Measurements from ENCODE around the gene SYNPR.
A peak's percentile ranks its signal among the peaks of the same experiment; 100 is the strongest.

SYNPR gene

DNA sequence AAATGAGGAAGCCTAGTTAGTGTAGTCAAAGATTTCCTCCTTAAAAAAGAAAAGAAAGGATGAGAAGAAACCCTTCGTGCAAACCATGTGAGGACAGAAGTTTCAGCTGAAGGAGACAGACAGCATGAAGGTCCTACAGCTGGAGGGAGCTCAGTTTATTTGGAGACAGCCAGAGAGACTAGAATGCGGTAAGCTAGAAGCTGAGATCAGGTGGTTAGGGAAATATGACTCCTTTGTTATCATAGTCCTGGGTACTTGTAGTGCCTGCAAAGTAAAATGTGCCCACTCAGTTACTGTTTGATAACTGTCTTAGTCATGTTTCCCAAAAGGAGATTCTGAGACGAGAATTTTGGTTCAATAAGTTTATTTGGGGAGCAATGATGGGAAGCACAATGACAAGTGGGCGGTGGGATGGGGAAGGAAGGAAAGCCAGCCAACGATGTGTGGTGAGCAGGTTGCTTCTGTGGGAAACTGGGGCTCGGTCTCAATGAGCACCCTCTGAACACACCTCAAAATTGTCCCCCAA lies 195.6 kb downstream of the SYNPR start:
- DNase-seq (ENCODE audit: low spot score) = no peak

DNA sequence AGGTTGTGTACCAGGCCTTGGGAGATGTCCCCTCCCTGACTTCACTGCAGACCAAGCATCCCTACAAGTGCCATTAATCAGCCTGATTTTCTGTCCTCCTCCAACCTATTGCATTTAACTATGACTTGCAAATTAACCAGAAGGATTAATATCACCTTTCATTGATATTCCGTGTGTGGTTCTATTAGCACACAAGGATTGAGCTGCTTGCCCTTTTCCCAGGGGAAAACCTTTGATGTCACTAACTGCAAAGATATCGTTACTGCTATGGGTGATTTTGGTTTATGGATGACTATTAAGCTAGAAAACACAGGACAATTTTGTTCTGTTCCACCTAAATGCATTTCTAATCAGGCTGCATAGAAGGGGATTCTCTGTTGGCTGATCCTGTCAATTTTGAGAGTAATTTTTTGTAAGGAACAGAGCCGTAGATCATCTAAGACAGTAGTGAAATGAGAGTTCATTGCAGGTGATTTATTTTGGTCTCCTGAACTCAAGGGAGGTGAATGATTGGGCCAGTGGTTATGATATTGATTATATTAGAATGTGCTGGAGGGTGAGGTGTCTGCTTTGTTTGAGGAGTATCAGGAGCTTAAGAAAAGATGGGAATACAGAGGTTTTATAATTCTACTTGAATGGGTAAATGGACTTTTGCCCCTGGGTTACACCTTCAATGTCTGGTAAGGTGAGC lies 196.9 kb downstream of the SYNPR start:
- DNase-seq (ENCODE audit: low spot score) = no peak

DNA sequence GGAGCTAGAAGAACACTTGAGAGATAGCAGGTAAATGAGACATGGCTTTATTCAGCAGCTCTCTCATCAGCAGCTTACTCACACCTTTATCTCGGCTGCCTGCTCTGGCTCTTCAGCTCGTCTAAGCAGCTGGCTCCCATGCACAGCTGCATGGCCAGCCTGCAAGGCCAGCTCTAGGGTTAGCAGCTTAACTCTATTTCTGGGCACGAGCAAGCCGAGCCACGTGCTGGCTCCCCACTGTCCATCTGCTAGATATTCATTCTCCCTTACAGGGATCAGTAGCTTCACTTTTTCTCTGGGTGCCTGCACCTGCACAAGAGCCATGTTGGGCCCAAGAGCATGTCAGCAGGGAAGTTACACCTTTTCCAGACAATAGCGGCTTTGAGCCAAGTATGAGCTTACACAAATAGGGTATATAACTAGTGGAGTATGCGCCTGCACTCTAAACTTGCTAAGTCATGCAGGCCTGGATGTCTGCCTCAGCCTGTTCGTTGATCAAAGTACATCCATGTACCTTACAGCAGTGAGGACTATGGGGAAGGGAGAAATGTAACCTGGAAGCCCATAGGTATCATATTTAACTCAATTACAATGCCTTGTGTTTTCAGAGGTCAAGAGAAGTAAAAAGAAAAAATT lies 199.5 kb downstream of the SYNPR start:
- DNase-seq (ENCODE audit: low spot score) = no peak

DNA sequence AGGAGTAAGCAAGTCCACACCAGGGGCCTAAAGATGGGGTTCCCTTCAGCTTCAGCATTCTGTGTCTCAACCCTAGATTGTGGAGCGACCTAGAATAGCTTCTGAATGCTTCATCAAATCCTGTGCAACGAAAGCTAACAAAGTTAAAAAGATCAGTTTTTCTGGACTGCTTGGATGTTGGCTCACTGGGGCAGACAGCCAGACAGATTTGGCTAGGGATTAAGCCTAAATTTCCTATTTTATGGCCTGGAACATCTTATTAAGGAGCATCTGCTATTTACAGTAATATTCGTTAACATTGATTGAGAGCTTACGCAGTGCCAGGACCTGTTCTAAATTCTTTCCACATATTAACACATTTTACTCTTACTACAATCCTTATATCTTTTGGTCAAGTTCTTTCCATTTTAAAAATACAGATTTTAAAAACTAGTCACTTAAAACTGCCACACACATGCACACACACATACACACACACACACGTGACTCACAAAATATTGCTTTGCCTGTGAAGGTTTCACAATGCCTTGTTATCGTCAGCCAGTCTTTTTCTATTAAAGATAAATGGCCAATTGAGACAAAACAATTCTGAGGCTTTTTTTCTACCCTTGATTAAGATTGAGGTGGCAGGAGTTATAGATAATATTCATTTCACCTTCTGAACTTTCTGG lies 201.0 kb downstream of the SYNPR start:
- no peak for DNase-seq (ENCODE audit: low spot score)

DNA sequence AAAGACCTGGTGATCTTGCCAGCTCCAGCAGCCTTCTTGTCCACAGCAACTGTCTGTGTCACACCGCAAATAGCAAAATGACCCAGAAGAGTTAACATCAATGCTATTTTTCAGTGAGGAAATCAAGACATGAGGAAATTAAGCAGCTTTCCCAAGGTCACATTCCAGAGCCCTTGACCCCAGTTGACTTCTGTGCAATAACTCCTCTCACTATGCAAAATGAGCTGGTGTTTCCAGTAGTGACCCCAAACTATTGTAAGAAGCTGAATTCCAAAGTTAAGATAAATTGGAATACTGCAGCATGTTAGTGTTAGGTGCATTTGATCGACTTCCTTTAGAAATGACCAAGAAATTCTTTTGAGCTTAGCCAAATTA lies 201.5 kb downstream of the SYNPR start:
- DNase-seq (ENCODE audit: low spot score) = no peak

DNA sequence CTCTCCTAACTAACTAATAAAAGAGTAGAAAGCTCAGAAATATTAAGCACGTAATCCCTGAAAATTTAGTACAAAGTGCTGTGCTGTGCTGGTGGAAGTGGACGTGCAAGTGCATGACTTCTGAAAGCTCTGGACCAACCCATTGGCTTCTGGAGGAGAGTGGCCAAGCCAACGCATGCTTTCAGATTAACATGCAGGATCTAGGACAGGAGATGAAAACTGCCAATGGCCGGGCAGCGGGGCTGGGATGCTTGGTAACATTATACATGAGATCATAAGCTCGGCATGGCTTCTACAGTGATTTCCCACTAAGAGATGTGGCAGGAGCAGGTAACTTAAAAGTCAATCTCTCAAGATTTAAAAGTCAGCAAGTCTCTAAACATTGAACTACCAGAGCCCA lies 203.5 kb downstream of the SYNPR start:
- DNase-seq (ENCODE audit: low spot score) = no peak

DNA sequence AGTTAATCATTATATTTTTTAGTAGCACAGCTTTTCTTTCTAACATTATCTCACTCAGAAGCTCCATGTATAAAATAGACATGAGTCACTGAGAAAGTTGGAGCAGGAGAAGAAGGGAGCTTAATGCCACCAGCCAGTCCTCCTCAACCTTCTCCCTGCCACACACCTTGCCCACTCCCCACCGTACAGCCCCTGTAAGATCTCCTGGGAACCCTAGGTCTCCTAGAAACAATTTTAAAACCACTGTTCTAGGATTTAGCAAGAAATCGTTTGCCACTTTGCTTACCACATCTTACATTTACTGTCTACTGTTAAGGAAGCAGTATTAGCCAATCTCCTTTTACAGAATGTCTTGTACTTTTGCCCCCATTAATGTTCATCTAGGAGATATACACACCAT lies 204.2 kb downstream of the SYNPR start:
- DNase-seq (ENCODE audit: low spot score) = no peak

DNA sequence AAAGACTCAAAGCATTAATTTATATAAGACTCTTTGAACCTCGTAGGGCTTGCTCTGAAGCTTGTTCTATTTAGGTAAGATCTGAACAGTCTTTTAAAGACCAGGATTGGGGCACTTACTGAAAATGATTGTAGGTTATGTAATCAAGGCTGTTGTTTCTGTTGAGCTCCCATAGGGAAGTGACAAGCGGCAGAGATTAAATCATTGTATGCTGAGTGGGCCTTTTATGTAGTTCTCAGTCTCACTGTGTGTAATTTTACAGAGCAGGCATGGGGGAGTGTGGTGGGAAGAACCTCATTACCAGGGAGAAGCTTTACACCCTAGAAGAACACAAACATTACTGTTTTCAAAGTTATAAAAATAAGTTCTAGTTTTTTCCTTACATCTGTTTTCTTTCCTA lies 214.4 kb downstream of the SYNPR start:
- DNase-seq (ENCODE audit: low spot score) = no peak

DNA sequence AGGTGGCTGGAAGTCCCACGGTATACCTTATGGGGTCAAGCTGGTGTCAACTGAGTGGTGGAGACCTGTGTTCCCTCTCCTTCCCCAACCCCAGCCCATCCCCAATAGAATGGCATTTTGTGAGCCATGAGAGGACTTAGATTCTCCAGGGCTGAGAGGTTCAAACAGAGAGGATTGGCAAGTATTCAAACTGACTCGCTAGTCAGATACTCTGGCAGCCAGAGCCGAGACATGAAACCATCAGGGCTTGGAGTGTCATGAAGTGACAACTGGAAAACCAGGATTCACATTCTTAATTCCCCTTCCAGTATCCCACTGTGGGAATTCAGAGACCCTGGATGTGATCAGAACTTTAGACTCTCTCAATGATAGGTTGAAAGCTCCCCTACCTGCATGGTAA lies 215.0 kb downstream of the SYNPR start:
- DNase-seq (ENCODE audit: low spot score) = no peak

DNA sequence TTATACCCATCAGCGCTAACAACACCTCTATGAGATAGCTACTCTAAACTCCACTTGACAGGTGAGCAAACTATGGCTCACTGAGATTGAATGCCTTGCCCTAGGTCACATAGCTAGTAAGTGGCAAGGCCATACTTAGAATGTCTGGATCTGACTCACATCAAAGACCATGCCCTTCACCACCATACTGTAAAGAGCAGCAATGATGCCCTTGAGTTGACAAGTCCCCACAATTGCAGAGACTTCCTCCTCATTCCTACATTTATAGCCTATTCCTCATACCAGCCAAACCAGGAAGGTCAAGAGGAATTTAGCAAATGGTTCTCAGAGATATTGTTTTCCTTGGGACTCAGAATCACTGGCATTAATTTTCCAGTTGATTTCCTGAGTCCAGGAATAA lies 216.5 kb downstream of the SYNPR start:
- no peak for DNase-seq (ENCODE audit: low spot score)

DNA sequence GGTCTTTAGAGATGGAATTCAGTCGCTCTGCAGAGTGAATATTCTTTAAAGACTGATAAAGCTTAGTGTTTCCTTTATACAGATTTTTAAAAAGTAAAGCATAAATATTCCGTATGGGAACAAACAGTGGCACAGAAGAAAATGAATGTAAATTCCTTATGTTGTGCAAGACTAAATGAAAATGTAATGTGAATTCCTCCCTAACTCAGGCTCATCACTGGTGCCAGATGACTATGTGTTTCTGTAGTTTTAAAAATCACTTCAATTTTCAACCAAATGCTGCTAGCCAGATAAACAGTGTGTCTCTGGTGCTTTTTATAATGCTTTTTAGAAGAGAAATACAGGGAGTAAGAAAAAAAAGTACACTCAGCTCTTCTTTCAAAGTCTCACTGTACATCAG lies 219.5 kb downstream of the SYNPR start:
- DNase-seq (ENCODE audit: low spot score) = no peak

DNA sequence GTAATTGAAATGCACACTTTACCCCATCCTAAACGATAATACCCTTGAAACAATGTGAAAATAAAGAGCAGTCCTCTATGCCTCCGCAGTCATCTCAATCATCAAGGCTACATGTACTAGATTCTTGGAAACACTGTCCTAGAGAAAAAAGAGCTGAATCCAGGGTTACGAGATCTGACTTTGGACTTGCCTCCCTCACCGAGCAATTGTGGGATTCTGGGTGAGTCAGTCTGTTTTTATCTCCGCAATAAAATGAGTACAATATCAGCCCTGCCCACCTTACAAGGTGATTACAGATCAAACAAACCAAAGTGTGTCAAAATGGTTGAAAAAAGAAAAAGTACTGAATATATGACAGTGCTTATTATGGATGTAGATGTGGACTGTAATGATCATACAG lies 222.1 kb downstream of the SYNPR start:
- DNase-seq (ENCODE audit: low spot score) = peak; percentile 40

DNA sequence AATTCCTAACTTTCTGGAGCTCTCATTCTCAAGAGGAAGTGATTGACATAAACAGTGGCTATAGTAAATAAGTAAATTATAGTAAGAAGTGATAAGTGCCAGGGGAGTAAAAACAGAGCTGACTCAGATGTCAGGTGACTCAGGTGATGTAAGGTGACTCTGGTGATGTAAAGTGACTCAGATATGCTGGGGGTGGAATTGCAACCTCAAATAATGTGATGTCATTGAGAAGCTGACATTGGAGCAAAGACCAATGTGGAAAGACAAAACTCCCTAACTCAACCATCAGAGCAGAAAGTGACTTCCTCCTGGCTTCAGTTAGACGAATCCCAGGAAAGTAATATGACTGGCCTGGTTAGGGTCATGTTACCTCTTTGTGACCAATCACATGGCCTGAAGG lies 230.2 kb downstream of the SYNPR start:
- DNase-seq (ENCODE audit: low spot score) = peak; percentile 11

DNA sequence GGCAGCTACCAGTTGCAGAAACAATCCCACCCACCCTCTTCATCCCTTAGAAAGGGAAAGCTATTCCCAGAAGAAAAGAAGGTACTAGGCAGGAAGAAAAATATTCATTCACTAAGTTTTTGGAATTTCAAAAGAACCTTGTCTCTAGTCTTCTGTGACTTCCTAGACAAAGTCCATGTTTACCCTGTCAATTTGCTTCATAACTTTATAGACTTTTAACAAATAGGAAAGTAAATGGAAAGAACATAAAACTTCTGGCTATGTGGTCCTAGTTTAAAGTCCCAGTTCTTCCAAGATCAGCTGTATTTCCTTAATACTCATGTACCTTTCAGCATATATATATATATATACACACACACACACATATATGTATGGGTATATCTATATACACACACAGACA lies 230.7 kb downstream of the SYNPR start:
- no peak for DNase-seq (ENCODE audit: low spot score)

DNA sequence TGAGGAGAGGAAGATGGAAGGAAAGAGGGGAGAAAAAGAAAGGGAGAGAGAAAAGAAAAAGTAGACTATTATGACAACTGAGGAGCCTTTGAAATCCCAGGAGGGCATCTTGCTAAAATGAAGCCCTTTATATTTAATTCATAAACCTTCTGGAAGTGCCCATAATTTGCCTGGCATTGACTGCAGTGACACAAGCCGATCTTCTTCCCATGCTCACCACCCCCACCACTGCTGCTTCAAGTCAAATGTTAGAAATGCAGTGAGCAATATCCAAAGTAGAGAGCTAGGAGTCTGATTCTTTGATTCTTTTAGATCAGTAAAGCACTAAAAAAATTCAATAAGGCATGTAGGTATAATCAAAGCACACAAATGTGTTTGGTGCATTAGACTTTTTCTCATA lies 235.7 kb downstream of the SYNPR start:
- DNase-seq (ENCODE audit: low spot score) = no peak

DNA sequence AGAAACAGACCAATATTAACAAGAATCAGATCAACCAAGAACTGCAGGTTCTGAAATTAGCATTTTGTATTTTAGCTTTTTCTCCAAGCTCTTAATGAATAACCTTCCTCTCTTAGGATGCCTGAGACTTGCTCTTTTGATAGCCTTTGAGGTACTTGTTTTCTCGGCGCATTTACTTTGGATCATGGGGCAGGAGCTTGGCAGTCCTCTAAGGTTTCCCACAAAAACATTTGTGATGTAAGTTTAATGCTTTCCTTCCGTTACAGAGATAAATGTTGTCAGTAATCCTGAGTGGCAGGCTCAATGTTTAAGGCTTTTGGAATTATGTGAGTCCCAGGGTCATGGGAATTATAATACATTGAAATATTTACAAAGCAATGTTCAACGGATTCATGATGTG lies 236.6 kb downstream of the SYNPR start:
- DNase-seq (ENCODE audit: low spot score) = no peak

DNA sequence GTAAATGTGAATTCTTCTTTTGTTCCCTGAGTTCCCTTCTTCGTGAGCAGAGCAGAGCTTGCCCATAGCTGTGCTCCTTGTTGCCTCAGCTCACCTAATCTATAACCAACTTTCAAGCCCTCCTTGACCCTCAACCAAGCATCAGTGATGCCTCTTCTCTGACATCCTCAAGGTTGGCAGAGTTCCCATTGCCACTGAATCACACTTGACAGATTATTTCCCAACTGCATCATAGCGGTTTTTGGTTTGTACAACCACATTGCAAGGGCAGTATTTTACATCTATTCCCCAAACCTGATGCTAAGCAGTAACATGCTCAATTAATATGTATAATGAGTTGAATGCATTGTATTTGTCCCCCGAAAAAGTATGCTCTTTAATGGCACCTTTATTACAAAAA lies 241.3 kb downstream of the SYNPR start:
- no peak for DNase-seq (ENCODE audit: low spot score)

DNA sequence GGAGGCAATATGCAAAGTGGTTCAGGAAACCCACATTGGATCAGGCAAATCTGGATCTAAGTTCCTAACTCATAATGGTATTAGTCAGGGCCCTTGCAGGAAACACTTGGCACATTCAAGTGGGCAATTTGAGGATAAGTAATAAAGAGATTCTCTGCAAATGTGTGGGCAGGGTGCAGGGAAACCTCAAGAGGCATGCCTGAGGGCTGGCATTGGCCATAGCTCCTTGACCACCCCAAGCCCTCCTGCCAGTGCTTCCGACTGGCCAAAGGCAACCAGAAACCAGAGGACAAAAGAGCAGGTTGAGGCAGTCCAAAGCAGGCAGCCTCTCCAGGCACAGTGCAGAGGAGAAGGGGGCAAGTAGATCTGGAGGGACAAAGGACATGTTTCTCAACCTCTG lies 243.5 kb downstream of the SYNPR start:
- DNase-seq (ENCODE audit: low spot score) = no peak

DNA sequence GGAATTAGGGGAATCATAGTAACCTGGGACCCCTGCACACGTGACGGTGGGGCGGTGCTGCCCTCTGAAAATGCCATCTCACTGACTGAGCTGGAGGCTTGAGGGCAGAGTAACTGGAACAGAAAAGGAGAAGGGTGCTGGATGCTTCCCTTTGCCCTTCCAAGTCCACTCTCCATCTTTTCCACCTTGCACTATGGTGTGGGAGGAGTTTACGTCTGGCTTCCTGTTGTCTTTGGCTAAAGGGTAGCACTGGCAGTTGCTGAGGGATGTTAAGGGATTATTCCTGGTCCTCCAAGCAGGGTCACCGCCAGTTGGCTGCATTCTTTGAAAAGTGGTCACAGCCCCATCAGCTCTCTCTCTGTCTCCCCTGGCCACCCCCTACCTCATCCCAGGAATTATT lies 245.0 kb downstream of the SYNPR start:
- DNase-seq (ENCODE audit: low spot score) = no peak

DNA sequence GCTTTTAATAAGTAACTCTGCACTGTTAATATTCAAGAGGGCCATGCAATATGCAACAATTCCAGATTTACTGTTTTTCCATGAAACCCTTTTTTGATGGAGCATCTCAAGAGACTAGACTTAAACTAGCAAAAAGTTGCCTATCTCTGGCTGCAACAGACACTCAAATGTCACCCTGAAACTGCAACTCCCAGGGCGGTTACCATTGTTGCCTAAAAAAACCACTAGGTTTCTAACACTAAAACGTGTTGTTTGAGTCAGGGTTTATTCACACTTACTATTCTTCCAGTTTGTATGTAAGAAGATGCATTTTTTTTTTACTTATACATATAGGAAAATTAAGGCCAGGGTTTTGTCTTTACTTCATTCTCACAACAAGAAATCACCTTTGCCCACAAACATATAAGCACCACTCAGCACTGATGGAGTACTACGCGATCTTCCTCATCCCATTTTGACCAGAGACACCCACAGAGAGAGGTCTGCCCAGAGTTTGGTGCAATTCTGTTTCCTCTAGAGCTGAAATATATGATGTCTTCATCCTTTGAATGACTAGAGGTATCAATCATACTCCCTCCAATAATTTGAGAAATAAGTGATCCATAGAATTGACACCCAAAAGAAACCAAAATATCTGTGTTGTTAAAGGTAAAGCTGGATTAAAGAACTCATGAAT lies 250.4 kb downstream of the SYNPR start:
- no peak for DNase-seq (ENCODE audit: low spot score)

DNA sequence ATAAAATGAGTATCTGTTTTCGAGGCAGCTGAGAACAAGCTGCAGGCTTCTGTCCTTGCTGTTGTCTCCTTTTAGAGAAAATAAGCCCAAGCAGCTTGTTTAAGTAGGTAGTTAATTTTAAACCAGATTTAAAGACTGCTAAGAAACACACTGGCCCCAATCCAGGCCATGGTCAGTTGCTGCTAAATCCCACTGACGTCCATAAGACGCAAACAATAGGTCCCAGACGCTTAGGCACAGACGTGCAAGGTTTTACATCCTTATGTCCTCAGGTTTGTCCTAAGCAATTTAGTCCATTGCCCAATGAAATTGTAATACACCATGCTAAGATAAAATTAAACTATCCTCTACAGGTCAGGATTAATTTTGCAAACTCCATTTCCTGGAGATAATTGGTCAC lies 254.4 kb downstream of the SYNPR start:
- no peak for DNase-seq (ENCODE audit: low spot score)

DNA sequence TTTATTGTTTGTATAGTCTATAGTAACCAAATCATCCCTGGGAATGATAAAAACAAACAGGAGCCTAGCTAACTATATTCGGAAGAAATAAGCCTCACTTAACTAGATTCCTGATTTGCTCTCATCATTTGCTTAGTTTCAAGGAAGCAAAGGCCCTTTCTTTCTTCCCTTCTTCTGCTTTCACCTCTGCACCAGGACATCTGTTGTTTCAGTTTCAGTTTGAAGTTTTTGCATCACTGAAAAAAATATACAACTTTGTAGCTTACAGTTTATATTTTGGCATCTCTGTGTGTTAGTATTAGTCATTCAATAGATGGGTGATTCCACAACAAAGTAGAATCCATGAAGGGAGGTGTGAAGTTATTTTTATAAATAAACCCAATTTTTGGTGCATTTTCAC lies 260.8 kb downstream of the SYNPR start:
- DNase-seq (ENCODE audit: low spot score) = no peak

DNA sequence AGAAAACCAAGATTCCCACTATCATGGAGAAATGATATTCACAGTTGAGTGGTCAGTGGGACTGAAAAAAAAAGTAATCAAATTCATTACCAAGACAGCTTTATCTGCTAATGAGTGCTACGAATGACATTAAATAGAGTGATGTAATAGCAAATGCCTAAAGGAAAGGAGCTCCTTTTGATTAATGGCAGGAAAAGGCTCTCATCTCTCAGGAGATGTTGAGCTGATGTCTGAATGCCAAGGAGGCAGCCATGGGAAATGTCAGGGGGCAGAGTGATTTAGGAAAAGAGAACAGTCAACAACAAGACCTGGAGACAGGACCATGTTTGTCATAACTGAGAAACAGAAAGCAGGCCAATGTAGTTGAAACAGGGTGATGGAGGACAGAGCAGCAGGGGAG lies 277.7 kb downstream of the SYNPR start:
- DNase-seq (ENCODE audit: low spot score) = no peak
